Cerebellar nuclear complex (tissue), 1 donor: ENCODE results near the gene ADAMTS5.
A peak's percentile ranks its signal among the peaks of the same experiment; 100 is the strongest.

Experiments
- DNase-seq, 2 experiments: peaks; one replicate each; lab custom pipeline; 2025; lab: John Stamatoyannopoulos, UW

The ADAMTS5 gene

GRCh38 chr21:26887251-26887650, 79.6 kb downstream of the ADAMTS5 start:
- DNase-seq = no peak

DNA sequence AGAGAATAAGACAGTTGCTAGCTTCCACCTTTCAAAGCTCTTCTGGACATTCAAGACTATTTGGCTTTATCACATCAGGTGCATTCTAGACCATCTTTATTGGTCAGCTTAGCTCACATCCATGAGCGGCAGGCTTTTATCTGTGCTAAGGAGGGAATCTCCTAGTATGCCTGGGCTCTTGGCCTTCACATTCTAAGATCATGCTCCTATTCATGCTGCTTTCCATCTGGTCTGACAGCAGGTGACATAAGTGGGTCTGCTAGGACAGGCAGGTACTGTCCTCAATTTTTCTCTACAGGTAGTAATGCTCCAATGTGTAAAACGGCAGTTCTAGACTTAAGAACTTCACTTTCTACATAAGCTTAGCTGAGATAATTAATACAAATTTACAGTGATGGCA, 82.5 kb downstream of the ADAMTS5 start:
- peak; percentile 46 to 75 for DNase-seq

DNA sequence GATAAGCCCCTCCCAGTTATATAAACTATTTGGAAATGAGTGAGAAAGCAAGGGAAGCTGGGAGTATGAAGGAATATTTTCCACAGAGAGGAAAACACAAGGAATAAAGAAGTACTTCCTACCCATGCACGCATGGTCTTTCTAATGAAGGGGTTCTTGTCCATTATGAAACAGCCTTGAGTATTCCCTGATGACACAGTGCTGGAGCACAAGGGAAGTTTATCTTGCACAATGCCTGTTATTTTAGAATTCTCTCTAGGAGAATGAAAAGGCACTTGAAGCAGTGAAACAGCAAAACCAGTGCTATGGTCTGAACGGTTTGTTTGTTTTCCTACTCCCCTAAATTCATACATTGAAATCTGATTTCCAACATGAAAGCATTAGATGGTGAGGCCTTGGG, 83.1 kb downstream of the ADAMTS5 start:
- no peak for DNase-seq

- no peak for DNase-seq
Observed at GRCh38 chr21:26881504-26882228, 85.2 kb downstream of the ADAMTS5 start.

- no peak for DNase-seq
Observed at GRCh38 chr21:26877018-26877417, 89.9 kb downstream of the ADAMTS5 start.

DNA sequence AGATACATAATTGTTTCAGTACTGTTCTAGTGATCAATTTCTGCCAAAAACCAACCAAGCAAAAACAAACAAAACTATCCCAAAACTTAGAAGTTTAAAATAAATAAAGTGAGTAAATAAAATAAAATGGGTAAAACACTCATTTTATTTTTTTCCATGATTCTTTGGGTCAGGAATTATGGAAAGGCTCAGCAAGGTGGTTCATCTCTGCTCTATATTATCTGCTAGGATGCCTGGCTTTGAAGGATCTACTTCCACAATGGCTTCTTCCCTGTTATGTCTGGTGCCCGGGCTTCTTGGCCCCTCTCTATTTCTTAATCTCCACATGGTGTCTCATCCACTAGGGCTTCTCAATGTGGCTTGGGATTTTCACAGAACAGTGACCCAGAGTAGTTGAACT, 92.5 kb downstream of the ADAMTS5 start:
- DNase-seq = no peak
